H1 (cell line): Measurements from ENCODE around the gene FOXO6. TPM values are rescaled to one million over a fixed set of nuclear protein-coding genes. Genes with fewer than 3 reads are reported as not detected.

Source experiments
- CTCF ChIA-PET: fragments of 300-600 bp; sonication (Branson Sonifier 250); formaldehyde crosslinking; loops from one replicate; lab custom pipeline; 2021; ENCODE audit not compliant: partially characterized antibody; lab: Charles Lee
- POLR2A ChIA-PET: fragments of 300-600 bp; sonication (Branson Sonifier 250); formaldehyde crosslinking; loops from one replicate; lab custom pipeline; 2021; ENCODE audit warnings: inconsistent platforms; ENCODE audit not compliant: partially characterized antibody; lab: Charles Lee
- DNase-seq, 2 experiments: peaks; one replicate each; pipeline versions ENCODE4 v3.0.0 to v3.0.0-alpha.2; 2010 to 2022; ENCODE audit warnings: low spot score in 2 of 2, low read depth in 1 of 2, mixed read lengths in 1 of 2
- FAIRE-seq: peaks from 2 replicates; lab custom pipeline; 2011; peaks lifted over from hg19 to GRCh38; lab: Jason Lieb, UNC
- H2AFZ ChIP-seq: 2 replicates; pipeline ENCODE4 v1.8.1; 2012; ENCODE audit warnings: low read length, inconsistent platforms
- H2AK5ac ChIP-seq: 2 replicates; pipeline ENCODE4 v1.6.1; 2013; ENCODE audit warnings: low read depth, low read length
- H2BK120ac ChIP-seq: replicated peaks from 2 replicates; pipeline ENCODE3; 2013; ENCODE audit warnings: low read depth, low read length, inconsistent platforms
- H2BK12ac ChIP-seq: 2 replicates; pipeline ENCODE4 v1.6.1; 2013; ENCODE audit warnings: low read depth, low read length
- H2BK15ac ChIP-seq: 2 replicates; pipeline ENCODE4 v1.6.1; 2013; ENCODE audit warnings: low read length
- H2BK20ac ChIP-seq: 2 replicates; pipeline ENCODE4 v1.6.1; 2013; ENCODE audit warnings: low read length
- H2BK5ac ChIP-seq: 2 replicates; pipeline ENCODE4 v1.6.1; 2013; ENCODE audit warnings: low read depth, low read length
- H3K14ac ChIP-seq: 2 replicates; pipeline ENCODE4 v1.6.1; 2013; ENCODE audit warnings: inconsistent platforms; ENCODE audit not compliant: insufficient read length
- H3K18ac ChIP-seq: 2 replicates; pipeline ENCODE4 v1.6.1; 2013; ENCODE audit warnings: low read length; ENCODE audit errors: extremely low read depth
- H3K23ac ChIP-seq: 2 replicates; pipeline ENCODE4 v1.6.1; 2013; ENCODE audit warnings: inconsistent platforms; ENCODE audit not compliant: insufficient read length
- H3K23me2 ChIP-seq: 2 replicates; pipeline ENCODE4 v1.6.1; 2013; ENCODE audit warnings: low read depth, low read length
- H3K27ac ChIP-seq: 2 replicates; pipeline ENCODE4 v1.6.1; 2011; ENCODE audit warnings: low read depth, low read length, inconsistent platforms
- H3K27me3 ChIP-seq, 4 experiments: replicated peaks in 1 of 4; 1 replicate in 1 of 4; 2 replicates in 3 of 4; pipeline versions ENCODE4 v1.6.1 to v1.8.1; 2011 to 2013; ENCODE audit warnings: low read length in 3 of 4, mild to moderate bottlenecking in 3 of 4, inconsistent platforms in 2 of 4, mixed read lengths in 2 of 4, moderate library complexity in 1 of 4; ENCODE audit not compliant: control insufficient read depth in 3 of 4, insufficient read depth in 3 of 4; ENCODE audit errors: extremely low read depth in 1 of 4
- H3K36me3 ChIP-seq, 4 experiments: 2 replicates each; pipeline versions ENCODE4 v1.6.1 to v1.8.1; 2011 to 2013; ENCODE audit warnings: mild to moderate bottlenecking in 4 of 4, low read length in 3 of 4, moderate library complexity in 2 of 4, control low read depth in 1 of 4, inconsistent platforms in 1 of 4; ENCODE audit not compliant: insufficient read depth in 4 of 4, control insufficient read depth in 2 of 4
- H3K4ac ChIP-seq: replicated peaks from 2 replicates; pipeline ENCODE3; 2013; ENCODE audit warnings: low read length, low read depth, mixed read lengths, inconsistent platforms; ENCODE audit not compliant: insufficient read length
- H3K4me1 ChIP-seq, 4 experiments: replicated peaks in 1 of 4; 1 replicate in 1 of 4; 2 replicates in 3 of 4; pipeline versions ENCODE4 v1.6.1 to v1.8.1; 2011 to 2013; ENCODE audit warnings: low read length in 3 of 4, inconsistent platforms in 2 of 4, mixed read lengths in 1 of 4; ENCODE audit not compliant: insufficient read depth in 4 of 4, control insufficient read depth in 3 of 4
- H3K4me2 ChIP-seq, 2 experiments: 2 replicates each; pipeline versions ENCODE4 v1.6.1 to v1.8.1; 2011 to 2013; ENCODE audit warnings: low read depth in 2 of 2, low read length in 2 of 2, control low read depth in 1 of 2, inconsistent platforms in 1 of 2, mild to moderate bottlenecking in 1 of 2; ENCODE audit not compliant: insufficient read depth in 1 of 2
- H3K4me3 ChIP-seq, 4 experiments: fragments of 200-600, 300-600 bp in 1 of 4; sonication (generic), shearing (Covaris generic), sonication (Bioruptor Twin) in 1 of 4; 2 replicates each; pipeline versions ENCODE4 v1.5.1 to v1.8.1; 2011 to 2016; ENCODE audit warnings: low read length in 4 of 4, low read depth in 3 of 4, control low read depth in 2 of 4, inconsistent platforms in 2 of 4, mild to moderate bottlenecking in 2 of 4, mixed read lengths in 1 of 4, moderate library complexity in 1 of 4; ENCODE audit not compliant: insufficient read depth in 2 of 4; ENCODE audit errors: extremely low read depth in 1 of 4
- H3K56ac ChIP-seq: replicated peaks from 2 replicates; pipeline ENCODE3; 2013; ENCODE audit warnings: low read depth, mild to moderate bottlenecking, mixed read lengths, low read length, inconsistent platforms; ENCODE audit not compliant: insufficient read length
- H3K79me1 ChIP-seq: 2 replicates; pipeline ENCODE4 v1.6.1; 2013; ENCODE audit warnings: low read depth, low read length, control low read depth
- H3K79me2 ChIP-seq, 2 experiments: 2 replicates each; pipeline versions ENCODE4 v1.6.1 to v1.8.1; 2012 to 2013; ENCODE audit warnings: low read length in 2 of 2, mild to moderate bottlenecking in 2 of 2, inconsistent platforms in 1 of 2; ENCODE audit not compliant: insufficient read depth in 2 of 2, control insufficient read depth in 1 of 2
- H3K9ac ChIP-seq, 4 experiments: replicated peaks in 1 of 4; 1 replicate in 1 of 4; 2 replicates in 3 of 4; pipeline versions ENCODE4 v1.6.1 to v1.8.1; 2011 to 2013; ENCODE audit warnings: low read depth in 3 of 4, low read length in 3 of 4, control low read depth in 2 of 4, mild to moderate bottlenecking in 2 of 4, moderate library complexity in 2 of 4, inconsistent platforms in 1 of 4; ENCODE audit errors: extremely low read depth in 1 of 4
- H3K9me3 ChIP-seq, 2 experiments: 2 replicates each; pipeline versions ENCODE4 v1.6.1 to v1.8.1; 2012 to 2013; ENCODE audit warnings: mild to moderate bottlenecking in 2 of 2, moderate library complexity in 2 of 2, control low read depth in 1 of 2, inconsistent platforms in 1 of 2, low read depth in 1 of 2, low read length in 1 of 2, mixed read lengths in 1 of 2; ENCODE audit not compliant: insufficient read depth in 2 of 2
- H4K20me1 ChIP-seq, 2 experiments: replicated peaks in 1 of 2; 2 replicates each; pipeline versions ENCODE3 to v1.8.1; 2011 to 2013; ENCODE audit warnings: inconsistent platforms in 2 of 2, low read length in 2 of 2, mild to moderate bottlenecking in 1 of 2; ENCODE audit not compliant: insufficient read depth in 2 of 2, control insufficient read depth in 1 of 2
- H4K5ac ChIP-seq: 2 replicates; pipeline ENCODE4 v1.6.1; 2013; ENCODE audit warnings: low read length, low read depth, mixed read lengths, inconsistent platforms; ENCODE audit not compliant: insufficient read length
- H4K8ac ChIP-seq: 2 replicates; pipeline ENCODE4 v1.8.0; 2013; ENCODE audit warnings: mild to moderate bottlenecking, moderate library complexity, low read length, inconsistent platforms; ENCODE audit not compliant: insufficient read depth; ENCODE audit errors: extremely low read depth
- H4K91ac ChIP-seq: replicated peaks from 2 replicates; pipeline ENCODE3; 2013; ENCODE audit warnings: low read length, mixed read lengths, inconsistent platforms; ENCODE audit not compliant: insufficient read length
- CBX5 ChIP-seq: fragments of 300-800, 300-1000 bp; sonication (generic); IDR thresholded peaks from 2 replicates; pipeline ENCODE4 v1.7.1; 2016; ENCODE audit warnings: antibody characterized with exemption, low read length, low read depth
- FOSL1 ChIP-seq: IDR thresholded peaks from 2 replicates; pipeline ENCODE4 v1.6.1; 2011; ENCODE audit warnings: mild to moderate bottlenecking, low read depth, low read length, moderate library complexity; ENCODE audit not compliant: insufficient read depth
- KDM5A ChIP-seq: fragments of 200-600 bp; IDR thresholded peaks from 2 replicates; pipeline ENCODE4 v1.7.1; 2012; ENCODE audit warnings: mild to moderate bottlenecking, low read length, inconsistent platforms, mixed read lengths
- NRF1 ChIP-seq: IDR thresholded peaks from 2 replicates; pipeline ENCODE4 v1.6.1; 2011; ENCODE audit warnings: mild to moderate bottlenecking, low read depth, low read length, improper control_type of control experiment
- SIN3A ChIP-seq, 2 experiments: IDR thresholded peaks in 1 of 2; conservative IDR thresholded peaks in 1 of 2; 2 replicates each; pipeline ENCODE4 v1.6.1; 2011 to 2012; ENCODE audit warnings: low read length in 2 of 2, improper control_type of control experiment in 1 of 2, low read depth in 1 of 2, mild to moderate bottlenecking in 1 of 2
- WGBS, 2 experiments: shearing (Covaris generic) in 1 of 2; methylation state at CpG; one replicate each; pipeline versions ENCODE4 v1.1.6 to v1.1.7; 2013 to 2015; ENCODE audit warnings: low lambda C conversion rate in 2 of 2, mixed read lengths in 2 of 2, inconsistent platforms in 1 of 2, low coverage in 1 of 2, missing lambda C conversion rate in 1 of 2; ENCODE audit not compliant: insufficient replicate concordance in 2 of 2, insufficient coverage in 1 of 2, insufficient read length in 1 of 2; ENCODE audit errors: extremely low coverage in 1 of 2, missing lambda C conversion rate in 1 of 2; 5-methylcytosine and 5-hydroxymethylcytosine counted together
- polyA plus RNA-seq, 7 experiments: library from polyadenylated mRNA; depleted of rRNA in 3 of 7; stranded (reverse) in 5 of 7; unstranded in 2 of 7; fragments of >200 nt in 5 of 7; fragments of 200-250 nt in 2 of 7; gene quantifications; 1 replicate in 5 of 7; 2 replicates in 1 of 7; 4 replicates in 1 of 7; pipeline versions ENCODE4 v1.2.1 to v1.2.3, GENCODE V29; 2011 to 2013; ENCODE audit warnings: missing spikeins in 2 of 7, mixed read lengths in 2 of 7
- total RNA-seq: library from RNA; stranded (reverse); fragmentation: NEBNext Ultra II Directional; extraction: Animal tissue kit (Norgen Biotek cat#: 25700); gene quantifications from 2 replicates; pipeline ENCODE4 v1.2.1, GENCODE V29; 2021

FOXO6 gene
- total and polyA plus RNA-seq, 2 of the 8 experiments (the other 6 are each of a cell fraction or from before 2014, with no cell fraction given) = 0.59 to 3.0 TPM

GRCh38 chr1:41314376-41315145 lies 46.7 kb upstream of the FOXO6 start:
- no peak overlapping the region for H2BK12ac ChIP-seq
- ChIA-PET POLR2A (interaction anchor here (2.3 kb wide), 1 partner anchor 56 kb away, joined by 4 read pairs; no protein-coding TSS in a partner anchor), CTCF (interaction anchor here (0.6 to 17.8 kb wide), 38 partner anchors 8 to 424 kb away, joined by 3 to 420 read pairs (median 5); no protein-coding TSS in a partner anchor)
- no peaks in the 10 kb centered on the region for H3K9me3 ChIP-seq
- H3K14ac ChIP-seq = no peak overlapping the region
- H3K18ac ChIP-seq = no peak overlapping the region
- no peaks in the 10 kb centered on the region for H4K20me1 ChIP-seq
- no peak overlapping the region for H3K23ac ChIP-seq
- H3K4me3 ChIP-seq = no peak overlapping the region
- DNase-seq (peak in 1 of 2 experiments; percentile 47), FAIRE-seq (no peak)
- H3K79me1 ChIP-seq = no peaks in the 10 kb centered on the region
- H3K27me3 ChIP-seq = peaks cover 0 to 2% (median 0%) of the 10 kb centered on the region in 4 experiments; a peak in 1 of 7 replicates
- H2BK20ac ChIP-seq = no peak overlapping the region
- 0 out of 4 replicates have a peak overlapping the region, but pooled peaks of 1 of the 2 experiments have one; percentile 10 for H3K4me2 ChIP-seq
- H3K27ac ChIP-seq = no peak overlapping the region
- TF ChIP-seq CBX5 (no peak), KDM5A (no peak), NRF1 (no peak), FOSL1 (no peak), SIN3A (conservative IDR thresholded peaks at IDR 0.05 in 1 of 2, IDR thresholded peaks at IDR 0.05 in 1 of 2; ENCODE audit: low read depth in 1 of 2, low read length in 2 of 2) (no peak)
- no peak overlapping the region for H4K8ac ChIP-seq
- H4K5ac ChIP-seq = no peak overlapping the region
- no peak overlapping the region for H3K9ac ChIP-seq
- H2BK15ac ChIP-seq = no peak overlapping the region
- H3K56ac ChIP-seq = no peak overlapping the region
- H3K36me3 ChIP-seq = no peaks in the 10 kb centered on the region
- 61% methylated on average over 11 of the region's 11 CpGs; no CpG with 5 or more reads in 1 of the 2 experiments for WGBS, 2 experiments
- no peaks in the 10 kb centered on the region for H3K79me2 ChIP-seq
- peaks cover 4% of the 10 kb centered on the region; the same call in 1 of the 2 replicates for H3K23me2 ChIP-seq
- no peak overlapping the region for H2BK5ac ChIP-seq
- no peak overlapping the region for H2BK120ac ChIP-seq
- H3K4ac ChIP-seq = no peak overlapping the region
- peaks cover 0 to 14% (median 2%) of the 10 kb centered on the region in 4 experiments; a peak in 4 of 7 replicates for H3K4me1 ChIP-seq
- no peak overlapping the region for H4K91ac ChIP-seq
- no peak overlapping the region for H2AK5ac ChIP-seq
- H2AFZ ChIP-seq = no peak overlapping the region
